H1 (cell line): Measurements from ENCODE around the gene AP5M1. TPM values are rescaled to one million over a fixed set of nuclear protein-coding genes. Genes with fewer than 3 reads are reported as not detected.
A peak's percentile ranks its signal among the peaks of the same experiment; 100 is the strongest.

ENCODE experiments used
- BRCA1 ChIP-seq: IDR thresholded peaks from 2 replicates; pipeline ENCODE4 v1.6.1; 2012; ENCODE audit warnings: low read depth, low read length, improper control_type of control experiment
- CHD2 ChIP-seq: IDR thresholded peaks from 2 replicates; pipeline ENCODE4 v1.6.1; 2012; ENCODE audit warnings: low read length, improper control_type of control experiment
- CREB1 ChIP-seq: IDR thresholded peaks from 2 replicates; pipeline ENCODE4 v1.6.1; 2012; ENCODE audit warnings: inconsistent platforms
- CTBP2 ChIP-seq: IDR thresholded peaks from 2 replicates; pipeline ENCODE4 v1.7.0; 2011; ENCODE audit warnings: borderline replicate concordance, mild to moderate bottlenecking, moderate library complexity, mixed read lengths, low read length; ENCODE audit not compliant: insufficient read depth, insufficient read length
- EZH2 ChIP-seq: fragments of 200-600 bp; sonication (generic); IDR thresholded peaks from 2 replicates; pipeline ENCODE4 v1.7.1; 2012; ENCODE audit warnings: low read depth, mild to moderate bottlenecking, moderate library complexity, low read length, inconsistent platforms; ENCODE audit not compliant: severe bottlenecking
- KDM4A ChIP-seq: IDR thresholded peaks from one replicate; pipeline ENCODE4 v1.7.1; 2012; ENCODE audit warnings: low read depth, mild to moderate bottlenecking, moderate library complexity, low read length, inconsistent platforms; ENCODE audit not compliant: severe bottlenecking
- KDM5A ChIP-seq: fragments of 200-600 bp; IDR thresholded peaks from 2 replicates; pipeline ENCODE4 v1.7.1; 2012; ENCODE audit warnings: mild to moderate bottlenecking, low read length, inconsistent platforms, mixed read lengths
- MAFK ChIP-seq: IDR thresholded peaks from 2 replicates; pipeline ENCODE4 v1.6.1; 2012; ENCODE audit warnings: low read depth, mild to moderate bottlenecking, improper control_type of control experiment, low read length
- PHF8 ChIP-seq: fragments of 200-600 bp; sonication (generic); conservative IDR thresholded peaks from 2 replicates; pipeline ENCODE4 v1.7.1; 2012; ENCODE audit warnings: low read depth, mild to moderate bottlenecking, inconsistent platforms, low read length, moderate library complexity
- POLR2A ChIP-seq, 2 experiments: IDR thresholded peaks; 1 replicate in 1 of 2; 2 replicates in 1 of 2; pipeline ENCODE4 v1.6.1; 2011; ENCODE audit warnings: low read depth in 2 of 2, low read length in 2 of 2, mild to moderate bottlenecking in 2 of 2; ENCODE audit errors: control extremely low read depth in 1 of 2
- RBBP5 ChIP-seq: IDR thresholded peaks from 2 replicates; pipeline ENCODE4 v1.7.1; 2012; ENCODE audit warnings: low read depth, mild to moderate bottlenecking, inconsistent platforms, low read length, moderate library complexity, borderline replicate concordance
- RFX5 ChIP-seq: IDR thresholded peaks from 2 replicates; pipeline ENCODE4 v1.6.1; 2011; ENCODE audit warnings: low read depth, low read length, improper control_type of control experiment, borderline replicate concordance
- RNF2 ChIP-seq: fragments of 200-900, 300-1000 bp; sonication (generic); IDR thresholded peaks from 2 replicates; pipeline ENCODE4 v1.7.1; 2016; ENCODE audit warnings: borderline replicate concordance, low read depth, mild to moderate bottlenecking, antibody characterized with exemption, low read length; ENCODE audit not compliant: poor library complexity, severe bottlenecking; ENCODE audit errors: missing control alignments
- SIRT6 ChIP-seq: IDR thresholded peaks from one replicate; pipeline ENCODE4 v1.7.1; 2012; ENCODE audit warnings: low read length, inconsistent platforms
- SP1 ChIP-seq: IDR thresholded peaks from 2 replicates; pipeline ENCODE4 v1.6.1; 2011; ENCODE audit warnings: low read depth, low read length
- SP2 ChIP-seq: IDR thresholded peaks from 2 replicates; pipeline ENCODE4 v1.6.1; 2012; ENCODE audit warnings: mild to moderate bottlenecking, low read length, inconsistent platforms
- SP4 ChIP-seq: IDR thresholded peaks from 2 replicates; pipeline ENCODE4 v1.6.1; 2012; ENCODE audit warnings: low read length, inconsistent platforms
- TAF1 ChIP-seq: IDR thresholded peaks from 2 replicates; pipeline ENCODE4 v1.6.1; 2011; ENCODE audit warnings: mild to moderate bottlenecking, low read depth, low read length
- TAF7 ChIP-seq: optimal IDR thresholded peaks from 2 replicates; pipeline ENCODE3; 2011; ENCODE audit warnings: low read depth, mild to moderate bottlenecking, inconsistent platforms, low read length, moderate library complexity, borderline replicate concordance
- TCF12 ChIP-seq: IDR thresholded peaks from 2 replicates; pipeline ENCODE4 v1.6.1; 2011; ENCODE audit warnings: low read depth, mild to moderate bottlenecking, low read length
- TEAD4 ChIP-seq: IDR thresholded peaks from 2 replicates; pipeline ENCODE4 v1.6.1; 2012; ENCODE audit warnings: low read depth, low read length, inconsistent platforms, mixed read lengths
- polyA plus RNA-seq, 7 experiments: library from polyadenylated mRNA; depleted of rRNA in 3 of 7; stranded (reverse) in 5 of 7; unstranded in 2 of 7; fragments of >200 nt in 5 of 7; fragments of 200-250 nt in 2 of 7; gene quantifications; 1 replicate in 5 of 7; 2 replicates in 1 of 7; 4 replicates in 1 of 7; pipeline versions ENCODE4 v1.2.1 to v1.2.3, GENCODE V29; 2011 to 2013; ENCODE audit warnings: missing spikeins in 2 of 7, mixed read lengths in 2 of 7
- total RNA-seq: library from RNA; stranded (reverse); fragmentation: NEBNext Ultra II Directional; extraction: Animal tissue kit (Norgen Biotek cat#: 25700); gene quantifications from 2 replicates; pipeline ENCODE4 v1.2.1, GENCODE V29; 2021
- TF ChIP-seq, protein P1 (sequence below): IDR thresholded peaks from 2 replicates; pipeline ENCODE4 v1.6.1; 2012; ENCODE audit warnings: low read length, inconsistent platforms

AP5M1 gene
- total and polyA plus RNA-seq, 2 of the 8 experiments (the other 6 are each of a cell fraction or from before 2014, with no cell fraction given) = 20.9 to 51.9 TPM

- TF ChIP-seq KDM4A (peak; percentile 82), CTBP2 (no peak), TAF7 (peak; percentile 37), TEAD4 (no peak; the same call in 1 of the 2 replicates), SP4 (0 out of 2 replicates have a peak, but pooled peaks have one; percentile 9), CREB1 (0 out of 2 replicates have a peak, but pooled peaks have one; percentile 2), PHF8 (peak; percentile 86), SP1 (no peak), BRCA1 (no peak), SP2 (no peak), RFX5 (no peak), MAFK (no peak), KDM5A (no peak), CHD2 (no peak; the same call in 1 of the 2 replicates), TCF12 (no peak), SIRT6 (no peak), TAF1 (peak; percentile 76), EZH2 (no peak), POLR2A (IDR thresholded peaks at IDR 0.05; ENCODE audit: control extremely low read depth in 1 of 2, low read depth in 2 of 2, low read length in 2 of 2) (no peak), RBBP5 (peak; percentile 85; the same call in 1 of the 2 replicates), RNF2 (no peak)
- TF ChIP-seq, protein P1, sequence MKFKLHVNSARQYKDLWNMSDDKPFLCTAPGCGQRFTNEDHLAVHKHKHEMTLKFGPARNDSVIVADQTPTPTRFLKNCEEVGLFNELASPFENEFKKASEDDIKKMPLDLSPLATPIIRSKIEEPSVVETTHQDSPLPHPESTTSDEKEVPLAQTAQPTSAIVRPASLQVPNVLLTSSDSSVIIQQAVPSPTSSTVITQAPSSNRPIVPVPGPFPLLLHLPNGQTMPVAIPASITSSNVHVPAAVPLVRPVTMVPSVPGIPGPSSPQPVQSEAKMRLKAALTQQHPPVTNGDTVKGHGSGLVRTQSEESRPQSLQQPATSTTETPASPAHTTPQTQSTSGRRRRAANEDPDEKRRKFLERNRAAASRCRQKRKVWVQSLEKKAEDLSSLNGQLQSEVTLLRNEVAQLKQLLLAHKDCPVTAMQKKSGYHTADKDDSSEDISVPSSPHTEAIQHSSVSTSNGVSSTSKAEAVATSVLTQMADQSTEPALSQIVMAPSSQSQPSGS = no peak
These were observed at the start of gene AP5M1, which contains the start of gene EXOC5 (continued) for GRCh38 chr14:57268161-57269069.
